Activated T-cell treated with anti-CD3 and anti-CD28 coated beads for 1 hour (primary cell): Measurements from ENCODE around the gene CAPN15.
"Not testable (repeated sequence)": the region's sequence is repeated elsewhere in the genome, so short reads cannot be mapped to it uniquely, and the experiment has no call there.

ENCODE experiments used
- DNase-seq: peaks from one replicate; pipeline ENCODE4 v3.0.0-alpha.2; 2020; ENCODE audit warnings: low read depth

Gene CAPN15

GRCh38 chr16:507527-507926 is 20.0 kb upstream of the CAPN15 start:
- DNase-seq, result not testable (repeated sequence)

- DNase-seq, result no peak
Measured at GRCh38 chr16:507996-508395, 19.5 kb upstream of the CAPN15 start.

- no peak for DNase-seq
Measured at GRCh38 chr16:508884-509736, 18.4 kb upstream of the CAPN15 start.

GRCh38 chr16:510066-510825 is 17.3 kb upstream of the CAPN15 start:
- DNase-seq, result no peak

GRCh38 chr16:512802-513201 is 14.7 kb upstream of the CAPN15 start:
- no peak for DNase-seq

- DNase-seq, result no peak
Measured at GRCh38 chr16:513950-514349, 13.6 kb upstream of the CAPN15 start.

GRCh38 chr16:515175-515938 is 12.2 kb upstream of the CAPN15 start:
- no peak for DNase-seq

- no peak for DNase-seq
Measured at GRCh38 chr16:515939-516226, 11.6 kb upstream of the CAPN15 start.

- DNase-seq, result no peak
Measured at GRCh38 chr16:516301-516700, 11.2 kb upstream of the CAPN15 start.

GRCh38 chr16:518858-519257 is 8.7 kb upstream of the CAPN15 start:
- DNase-seq, result no peak

GRCh38 chr16:519425-519824 is 8.1 kb upstream of the CAPN15 start:
- no peak for DNase-seq

- no peak for DNase-seq
Measured at GRCh38 chr16:519841-520687, 7.4 kb upstream of the CAPN15 start.

GRCh38 chr16:520847-521246 is 6.7 kb upstream of the CAPN15 start:
- no peak for DNase-seq

GRCh38 chr16:521381-522210 is 5.9 kb upstream of the CAPN15 start:
- no peak for DNase-seq

- DNase-seq, result no peak
Measured at GRCh38 chr16:522320-523096, 5.0 kb upstream of the CAPN15 start.

- DNase-seq, result no peak
Measured at GRCh38 chr16:523097-523741, 4.3 kb upstream of the CAPN15 start.

GRCh38 chr16:524274-525040 is 3.1 kb upstream of the CAPN15 start:
- no peak for DNase-seq

- DNase-seq, result no peak
Measured at GRCh38 chr16:525123-525519, 2.4 kb upstream of the CAPN15 start.
